ENCODE measurements around the gene MTG1.
"Not testable (repeated sequence)": the region's sequence is repeated elsewhere in the genome, so short reads cannot be mapped to it uniquely, and the experiment has no call there.

The MTG1 gene

DNA sequence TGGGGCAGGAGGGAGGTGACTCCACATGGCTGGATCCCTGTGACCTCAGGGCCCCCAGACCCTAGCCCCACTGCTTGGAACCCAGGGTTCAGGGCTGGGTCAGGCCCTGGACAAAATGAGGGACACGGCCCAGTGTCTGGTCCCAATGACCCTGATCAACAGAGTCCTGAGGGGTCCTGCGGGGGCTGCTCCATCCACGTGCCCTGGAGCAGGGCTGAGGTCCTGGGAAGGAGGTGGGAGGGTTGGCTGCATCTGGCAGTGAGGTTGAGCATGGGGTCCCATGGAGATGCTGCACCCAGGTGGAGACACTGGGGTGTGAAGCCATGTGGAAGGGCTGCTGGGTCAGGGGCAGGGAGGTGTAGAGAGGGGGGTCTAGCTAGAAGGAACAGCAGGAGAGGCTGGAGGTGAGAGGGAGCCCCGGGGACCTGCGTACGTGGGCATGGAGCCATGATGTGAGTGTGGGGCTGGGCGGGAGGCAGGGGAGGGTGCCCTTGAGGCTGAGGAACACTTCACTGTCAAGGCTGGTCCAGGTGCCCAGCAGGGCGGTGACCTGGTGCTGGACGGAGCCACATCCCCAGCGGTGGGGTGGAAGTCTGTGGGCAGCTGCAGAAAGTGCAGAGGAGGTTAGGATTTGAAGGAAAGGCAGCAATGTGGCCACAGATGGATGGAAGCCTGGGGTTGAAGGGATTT lies 60.4 kb downstream of the MTG1 start:
- DNase-seq: no peak

DNA sequence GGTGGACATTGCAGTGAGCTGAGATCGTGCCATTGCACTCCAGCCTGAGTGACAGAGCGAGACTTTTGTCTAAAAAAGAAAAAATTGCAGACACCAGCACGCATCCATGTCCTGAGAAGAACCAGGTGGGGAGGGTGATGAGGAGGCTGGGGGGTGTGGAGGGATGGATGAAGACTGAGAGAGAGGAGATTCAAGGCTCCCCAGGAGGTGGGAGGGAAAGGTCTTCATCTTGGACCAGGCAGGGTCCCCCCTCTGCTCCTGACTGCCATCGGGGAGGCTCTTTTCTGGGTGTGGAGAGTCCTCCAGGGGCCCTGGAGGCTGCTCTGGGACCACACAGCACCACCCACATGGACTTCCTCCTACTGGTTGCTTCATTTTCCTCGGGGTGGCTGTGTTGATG lies 61.2 kb downstream of the MTG1 start:
- no peak for DNase-seq

DNA sequence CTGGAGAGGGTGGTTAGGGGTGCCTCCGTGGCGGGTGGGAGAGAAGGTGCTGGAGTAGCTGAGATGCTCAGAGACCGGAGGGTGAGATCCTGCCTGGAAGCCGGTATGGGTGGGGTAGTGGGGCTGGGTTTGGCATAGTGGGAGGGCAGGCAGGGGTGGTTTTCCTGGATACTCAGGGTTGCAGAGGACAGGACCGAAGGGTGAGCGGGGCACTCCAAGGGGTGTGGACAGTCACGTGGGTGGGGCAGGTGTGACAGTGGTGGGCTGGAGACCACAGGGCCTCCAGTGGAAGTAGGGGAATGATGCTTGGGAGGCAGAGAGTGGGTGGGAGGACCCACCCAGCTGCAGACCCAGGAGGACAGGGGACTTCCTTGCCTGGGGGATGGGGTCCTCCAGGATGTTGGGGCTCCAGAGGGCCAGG lies 61.7 kb downstream of the MTG1 start:
- no peak for DNase-seq

DNA sequence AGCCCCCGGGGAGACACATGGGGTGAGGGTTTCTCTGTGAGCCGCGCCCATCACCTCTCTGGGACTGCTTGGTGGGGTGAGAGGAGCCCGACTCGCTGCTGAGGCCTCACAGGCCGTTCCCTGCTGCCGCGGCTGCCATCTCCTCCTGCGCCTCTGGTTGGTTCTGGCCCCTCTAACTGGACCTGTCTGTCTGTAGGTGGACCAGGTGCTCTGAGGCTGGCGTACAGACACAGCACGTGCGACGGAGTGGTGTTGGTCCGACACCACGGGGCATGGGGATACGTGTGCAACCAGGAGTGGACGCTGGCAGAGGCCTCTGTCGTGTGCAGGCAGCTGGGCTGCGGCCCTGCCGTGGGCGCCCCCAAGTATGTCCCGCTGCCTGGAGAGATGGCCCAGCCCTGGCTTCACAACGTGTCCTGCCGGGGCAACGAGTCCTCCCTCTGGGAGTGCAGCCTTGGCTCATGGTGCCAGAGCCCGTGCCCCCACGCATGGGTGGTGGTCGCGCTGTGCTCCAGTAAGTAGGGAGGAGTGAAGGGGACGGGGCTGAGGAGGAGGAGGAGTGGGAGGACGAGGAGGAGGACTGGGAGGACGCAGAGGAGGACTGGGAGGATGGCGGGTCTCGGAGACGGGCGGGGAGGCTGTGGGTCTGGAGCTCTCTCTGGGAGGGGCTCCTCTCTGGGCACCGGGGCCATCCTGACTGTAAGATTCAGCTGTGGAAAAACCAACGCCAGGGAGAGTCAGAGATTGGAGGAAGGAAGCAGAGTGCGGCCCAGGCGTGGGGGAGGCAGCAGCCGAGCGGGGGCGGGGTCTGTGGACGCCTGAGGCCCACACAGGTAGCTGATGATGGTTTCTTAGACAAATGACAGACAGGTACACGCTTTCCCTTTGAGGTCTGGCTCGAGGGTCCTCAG lies 62.3 kb downstream of the MTG1 start:
- no peak for DNase-seq

DNA sequence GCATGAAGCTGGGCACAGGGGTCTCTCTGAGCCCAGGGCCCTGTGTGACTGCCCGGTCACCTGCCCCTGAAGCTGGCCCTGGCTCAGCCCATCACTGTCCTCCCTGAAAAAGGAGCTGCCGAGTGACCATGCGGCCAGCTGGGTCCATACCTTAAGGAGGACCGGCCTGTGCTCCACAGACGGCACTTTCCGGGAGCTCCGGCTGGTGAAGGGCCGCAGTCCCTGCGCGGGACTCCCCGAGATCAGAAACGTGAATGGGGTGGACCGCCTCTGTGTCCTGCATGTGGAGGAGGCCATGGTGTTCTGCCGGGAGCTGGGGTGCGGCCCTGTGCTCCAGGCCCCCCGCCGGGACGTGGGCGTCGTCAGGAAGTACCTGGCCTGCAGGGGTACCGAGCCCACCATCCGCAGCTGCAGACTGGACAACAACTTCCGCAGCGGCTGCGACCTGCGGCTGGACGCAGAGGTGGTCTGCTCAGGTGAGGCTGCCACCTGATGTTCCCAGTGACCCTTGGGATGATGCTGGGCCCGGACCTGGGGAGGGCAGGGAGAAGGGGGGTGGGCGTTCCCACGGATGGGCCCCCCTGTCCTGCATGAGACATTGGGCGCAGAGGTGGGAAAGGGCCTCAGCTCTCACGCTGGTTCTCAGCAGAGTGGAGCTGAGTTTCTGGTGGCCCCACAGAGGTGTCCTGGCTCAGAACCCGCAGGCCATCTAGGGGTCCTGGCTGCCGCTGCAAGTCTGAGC lies 63.3 kb downstream of the MTG1 start:
- no peak for DNase-seq

DNA sequence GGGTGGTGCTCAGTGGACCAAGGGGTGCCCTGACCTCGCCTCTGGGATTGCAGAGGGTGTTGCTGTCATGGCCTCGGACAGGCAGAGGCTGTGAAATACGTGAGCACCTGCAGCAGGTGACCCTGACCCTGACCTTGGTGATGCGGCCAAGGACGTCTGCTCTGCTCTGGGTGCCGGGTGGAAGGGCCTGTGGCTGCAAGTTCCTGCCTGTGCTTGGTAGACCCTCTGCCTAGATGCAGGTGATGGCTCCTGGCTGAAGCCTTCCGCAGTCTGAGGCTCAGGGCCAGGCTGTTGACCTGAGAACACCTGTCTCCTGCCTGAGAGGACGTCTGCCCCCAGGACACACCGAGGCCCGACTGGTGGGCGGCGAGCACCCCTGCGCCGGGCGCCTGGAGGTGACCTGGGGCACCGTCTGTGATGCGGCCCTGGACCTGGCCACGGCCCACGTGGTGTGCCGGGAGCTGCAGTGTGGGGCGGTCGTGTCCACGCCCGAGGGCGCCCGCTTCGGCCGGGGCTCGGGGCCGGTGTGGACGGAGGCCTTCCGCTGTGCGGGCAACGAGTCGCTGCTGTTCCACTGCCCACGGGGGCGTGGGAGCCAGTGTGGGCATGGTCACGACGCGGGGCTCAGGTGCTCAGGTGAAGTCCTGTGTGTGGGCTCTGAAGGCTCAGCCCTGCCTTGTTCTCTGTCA lies 64.2 kb downstream of the MTG1 start:
- DNase-seq: no peak

DNA sequence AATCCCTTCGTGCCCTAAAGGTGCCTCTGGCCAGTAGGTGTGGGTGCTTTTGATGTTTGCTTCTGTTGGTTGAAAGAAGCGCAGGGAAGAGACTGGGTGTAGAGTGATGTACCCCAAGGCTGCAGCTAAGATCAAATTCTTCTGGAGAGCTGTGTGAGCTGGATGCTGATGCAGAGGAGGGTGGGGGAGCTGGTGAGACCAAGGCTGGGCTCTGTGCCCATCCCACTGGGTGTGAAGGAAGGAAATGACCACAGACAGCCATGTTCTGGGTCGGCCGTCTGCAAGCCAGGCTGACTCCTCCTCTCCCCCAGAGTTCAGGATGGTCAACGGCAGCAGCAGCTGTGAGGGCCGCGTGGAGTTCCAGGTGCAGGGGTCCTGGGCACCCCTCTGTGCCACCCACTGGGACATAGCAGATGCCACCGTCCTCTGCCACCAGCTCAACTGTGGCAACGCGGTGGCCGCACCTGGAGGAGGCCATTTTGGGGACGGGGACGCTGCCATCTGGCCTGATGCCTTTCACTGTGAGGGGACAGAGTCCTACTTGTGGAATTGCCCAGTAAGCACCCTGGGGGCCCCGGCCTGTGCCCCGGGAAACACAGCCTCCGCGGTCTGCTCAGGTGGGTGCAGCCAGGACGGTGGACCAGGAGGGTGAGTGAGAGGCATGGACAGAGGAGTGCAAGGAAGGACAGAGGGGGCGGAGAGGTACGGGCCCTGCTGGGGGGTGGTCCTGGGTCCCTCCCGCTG lies 64.9 kb downstream of the MTG1 start:
- DNase-seq: no peak

DNA sequence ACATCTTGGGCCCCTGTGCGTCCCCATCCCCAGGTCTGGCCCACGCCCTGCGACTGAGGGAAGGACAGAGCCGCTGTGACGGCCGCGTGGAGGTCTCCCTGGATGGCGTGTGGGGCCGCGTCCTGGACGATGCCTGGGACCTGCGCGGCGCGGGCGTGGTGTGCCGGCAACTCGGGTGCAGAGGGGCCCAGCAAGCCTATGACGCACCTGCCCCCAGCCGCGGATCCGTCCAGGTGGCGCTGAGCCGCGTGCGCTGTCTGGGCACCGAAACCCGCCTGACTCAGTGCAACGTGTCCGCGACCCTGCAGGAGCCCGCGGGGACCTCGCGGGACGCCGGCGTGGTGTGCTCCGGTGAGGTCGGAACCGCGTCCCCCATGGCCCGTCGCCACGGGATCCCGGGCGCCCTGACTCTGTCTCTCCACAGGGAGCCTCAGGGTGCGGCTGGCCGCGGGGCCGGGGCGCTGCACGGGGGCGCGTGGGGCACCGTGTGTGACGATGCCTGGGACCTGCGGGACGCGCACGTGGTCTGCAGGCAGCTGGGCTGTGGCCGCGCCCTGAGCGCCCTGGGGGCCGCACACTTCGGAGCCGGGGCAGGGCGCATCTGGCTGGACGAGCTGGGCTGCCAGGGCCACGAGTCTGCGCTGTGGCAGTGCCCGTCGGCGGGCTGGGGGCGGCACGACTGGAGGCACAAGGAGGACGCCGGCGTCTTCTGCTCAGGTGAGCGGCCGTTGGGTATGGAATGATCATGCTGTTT lies 65.7 kb downstream of the MTG1 start:
- no peak for DNase-seq

DNA sequence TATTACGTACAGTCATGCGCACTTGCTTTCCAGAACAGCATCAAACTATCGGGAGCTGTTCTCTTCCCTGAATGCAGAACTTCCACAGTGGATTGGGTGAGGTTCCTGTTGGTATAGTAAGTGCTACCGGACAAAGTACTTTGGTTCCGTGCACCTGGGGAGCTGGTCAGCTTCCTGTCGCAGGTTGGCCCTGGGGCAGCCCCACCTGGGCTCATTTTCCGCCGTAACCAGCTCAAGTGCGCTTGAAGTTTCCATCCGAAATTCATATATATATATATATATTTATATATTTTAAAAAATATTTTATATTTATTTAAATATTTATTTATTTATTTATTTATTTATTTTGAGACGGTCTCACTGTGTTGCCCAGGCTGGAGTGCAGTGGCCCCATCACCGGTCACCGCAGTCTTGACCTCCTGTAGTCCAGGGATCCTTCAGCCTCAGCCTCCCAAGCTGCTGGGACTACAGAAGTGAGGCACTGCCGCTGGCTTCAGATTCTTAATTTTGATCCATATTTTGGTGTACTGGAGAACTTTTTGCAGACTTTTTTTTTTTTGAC lies 66.3 kb downstream of the MTG1 start:
- no peak for DNase-seq

DNA sequence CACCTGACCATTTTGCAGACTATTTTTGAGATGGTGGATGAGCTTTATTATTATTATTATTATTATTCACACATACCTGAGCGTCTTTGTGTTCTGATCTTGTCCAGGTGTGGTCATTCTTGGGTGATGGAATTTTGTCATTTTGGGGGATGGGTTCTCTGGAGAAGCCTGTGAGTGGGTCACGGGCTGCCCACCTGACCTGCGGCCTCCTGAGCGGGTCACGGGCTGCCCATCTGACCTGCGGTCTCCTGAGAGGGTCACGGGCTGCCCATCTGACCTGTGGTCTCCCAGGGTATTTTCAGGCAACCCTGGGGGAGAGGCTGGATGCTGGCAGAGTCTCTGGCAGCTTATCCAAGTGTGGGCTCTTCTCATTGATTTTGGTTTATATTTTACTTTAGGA lies 67.1 kb downstream of the MTG1 start:
- DNase-seq: no peak

DNA sequence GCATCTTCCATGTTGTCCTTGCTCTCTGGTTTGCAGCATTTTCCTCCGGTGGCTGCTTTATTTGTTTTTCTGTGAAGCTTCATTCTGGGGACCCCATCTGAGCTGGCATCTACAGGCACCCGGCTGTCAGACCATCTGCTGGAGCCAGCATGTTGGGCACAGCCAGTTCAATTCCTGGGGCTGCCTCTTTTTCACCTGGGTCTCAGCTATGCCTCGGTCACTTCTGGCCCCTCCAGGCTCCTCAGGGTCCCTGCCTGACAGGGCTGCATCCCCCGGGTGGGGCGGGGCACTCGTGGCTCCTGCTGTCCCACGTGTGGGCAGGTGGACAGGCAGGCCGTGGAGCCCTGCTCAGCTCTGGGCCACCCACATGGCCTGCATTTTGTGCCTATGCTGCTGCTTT lies 67.9 kb downstream of the MTG1 start:
- DNase-seq: no peak

DNA sequence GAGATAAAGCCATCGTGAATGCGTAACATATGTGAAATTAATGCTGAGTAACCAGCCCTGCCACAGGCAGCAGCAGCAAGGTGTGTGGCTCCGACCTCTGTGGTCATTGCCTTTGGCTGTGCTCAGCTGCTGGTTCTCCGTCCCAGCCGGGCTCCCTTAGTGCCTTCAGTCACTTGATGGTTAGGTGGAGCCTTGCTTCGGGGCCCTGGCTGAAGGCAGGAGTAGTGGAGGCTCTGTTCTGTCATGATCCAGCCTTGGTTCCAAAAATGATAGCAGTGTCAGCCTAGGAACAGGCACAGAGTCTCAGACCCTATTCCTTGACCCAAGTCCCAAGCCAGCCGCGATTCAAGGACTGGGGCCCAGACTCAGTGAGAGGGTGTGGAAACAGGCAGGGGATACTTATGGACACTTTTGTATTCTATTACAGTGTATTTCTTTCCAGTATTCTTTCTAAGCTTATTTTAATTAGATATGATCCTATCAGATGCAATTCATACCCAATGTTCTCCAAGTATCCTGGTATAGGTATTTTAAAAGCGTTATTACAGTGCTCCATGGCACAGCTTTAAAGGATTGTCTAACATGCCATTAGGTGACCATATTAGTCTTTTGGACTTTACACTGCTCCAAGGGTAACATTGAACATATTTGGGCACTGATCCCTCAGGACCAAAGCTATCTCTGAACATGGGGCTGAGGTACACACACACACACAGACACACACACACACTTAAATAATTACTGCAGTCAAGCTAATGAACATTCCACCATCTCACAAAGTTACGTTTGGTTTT lies 68.8 kb downstream of the MTG1 start:
- no peak for DNase-seq

DNA sequence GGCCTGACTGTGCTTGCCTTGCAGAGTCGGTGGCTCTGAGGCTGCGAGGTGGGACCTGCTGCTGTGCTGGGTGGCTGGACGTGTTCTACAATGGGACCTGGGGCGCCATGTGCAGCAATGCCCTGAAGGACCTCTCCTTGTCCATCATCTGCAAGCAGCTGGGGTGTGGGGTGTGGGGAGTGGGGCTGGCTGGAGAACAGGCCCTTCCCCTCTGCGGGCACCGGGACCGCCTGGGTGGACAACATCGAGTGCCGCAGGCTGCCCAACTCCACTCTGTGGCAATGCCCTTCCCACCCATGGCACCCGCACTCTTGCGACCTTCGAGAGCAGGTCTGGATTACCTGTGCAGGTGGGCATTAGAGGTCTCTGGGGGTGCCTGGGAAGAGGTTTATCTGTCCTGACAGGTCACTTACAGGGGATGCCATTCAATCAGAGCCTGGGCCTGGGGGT lies 70.7 kb downstream of the MTG1 start:
- DNase-seq: no peak

DNA sequence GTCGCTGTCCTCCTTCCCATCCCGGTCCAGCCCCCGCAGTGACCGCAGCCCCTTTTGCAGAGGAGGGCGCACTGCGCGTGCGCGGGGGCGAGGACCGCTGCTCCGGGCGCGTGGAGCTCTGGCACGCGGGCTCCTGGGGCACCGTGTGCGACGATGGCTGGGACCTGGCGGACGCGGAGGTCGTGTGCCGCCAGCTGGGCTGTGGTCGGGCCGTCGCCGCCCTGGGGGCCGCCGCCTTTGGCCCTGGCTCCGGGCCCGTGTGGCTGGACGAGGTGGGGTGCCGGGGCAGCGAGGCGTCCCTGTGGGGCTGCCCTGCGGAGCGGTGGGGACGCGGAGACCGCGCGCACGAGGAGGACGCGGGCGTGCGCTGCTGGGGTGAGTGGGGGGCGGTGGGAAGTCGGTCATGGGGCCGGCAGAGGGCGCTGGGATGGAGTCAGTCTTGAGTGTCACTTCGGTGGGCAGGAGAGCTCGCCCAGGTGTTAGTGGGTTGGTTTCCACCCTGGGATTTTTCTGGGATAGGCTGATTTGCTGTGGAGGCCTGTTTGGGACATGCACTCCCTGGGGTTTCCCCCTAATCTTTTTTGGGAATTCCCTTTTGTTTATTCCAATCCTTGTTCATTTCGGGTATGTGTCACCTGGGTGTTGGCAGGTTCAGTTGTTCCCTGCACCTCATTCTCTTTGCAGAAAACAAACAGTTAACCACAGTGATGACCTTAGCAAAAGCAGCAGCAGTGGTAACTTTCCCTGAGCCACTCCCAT lies 71.4 kb downstream of the MTG1 start:
- no peak for DNase-seq

DNA sequence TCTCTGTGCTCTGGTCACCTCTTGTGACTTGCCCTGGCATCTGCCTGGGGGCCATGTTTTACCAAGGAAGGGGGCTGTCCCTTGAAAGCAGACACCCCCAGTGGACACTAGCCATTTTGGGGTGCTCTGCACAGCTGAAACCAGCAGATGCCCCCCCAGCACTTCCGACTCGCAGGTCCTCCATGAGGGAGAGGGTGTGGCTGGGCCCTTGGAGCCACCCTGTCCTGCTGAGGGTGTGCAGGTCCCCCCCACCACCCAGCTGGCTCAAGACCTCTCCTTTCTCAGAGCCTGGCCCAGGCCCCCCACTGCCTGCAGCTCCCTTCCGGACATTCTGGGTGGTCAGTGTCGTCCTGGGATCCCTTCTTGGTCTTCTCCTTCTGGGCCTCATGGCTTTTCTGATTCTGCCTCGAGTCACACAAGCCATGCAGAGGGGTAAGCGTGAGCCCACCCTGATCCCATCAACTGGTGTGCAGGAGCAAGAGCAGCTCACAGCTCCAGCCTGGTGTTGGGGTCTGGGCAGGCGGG lies 72.1 kb downstream of the MTG1 start:
- DNase-seq: no peak

DNA sequence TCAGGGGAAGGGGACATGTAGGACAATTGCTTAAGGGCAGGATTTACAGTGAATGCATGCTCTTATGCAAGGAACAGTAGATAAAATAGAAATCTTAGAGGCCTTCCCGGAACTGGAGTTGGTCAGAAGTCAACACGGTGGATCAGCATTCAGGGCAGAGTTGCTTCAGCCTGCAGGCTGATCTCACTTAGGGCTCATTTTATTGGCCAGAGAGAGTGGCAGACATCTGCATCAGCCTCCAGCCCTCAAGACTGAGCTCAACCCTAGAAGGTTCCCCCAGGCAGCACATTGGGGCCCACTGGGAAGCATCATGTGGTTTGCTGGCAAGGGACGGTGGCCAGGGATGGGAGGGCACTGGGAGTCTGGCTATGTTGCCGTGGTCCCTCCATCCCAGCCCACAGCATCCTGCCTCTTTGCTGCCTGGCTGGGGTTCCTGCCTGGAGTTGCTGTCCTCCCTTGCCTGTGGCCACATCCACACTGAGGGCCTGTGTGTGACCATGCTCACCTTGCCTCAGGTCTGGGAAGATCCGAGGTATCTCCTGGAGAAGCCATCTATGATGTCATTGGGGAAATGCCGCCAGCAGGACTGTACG lies 72.8 kb downstream of the MTG1 start:
- no peak for DNase-seq

DNA sequence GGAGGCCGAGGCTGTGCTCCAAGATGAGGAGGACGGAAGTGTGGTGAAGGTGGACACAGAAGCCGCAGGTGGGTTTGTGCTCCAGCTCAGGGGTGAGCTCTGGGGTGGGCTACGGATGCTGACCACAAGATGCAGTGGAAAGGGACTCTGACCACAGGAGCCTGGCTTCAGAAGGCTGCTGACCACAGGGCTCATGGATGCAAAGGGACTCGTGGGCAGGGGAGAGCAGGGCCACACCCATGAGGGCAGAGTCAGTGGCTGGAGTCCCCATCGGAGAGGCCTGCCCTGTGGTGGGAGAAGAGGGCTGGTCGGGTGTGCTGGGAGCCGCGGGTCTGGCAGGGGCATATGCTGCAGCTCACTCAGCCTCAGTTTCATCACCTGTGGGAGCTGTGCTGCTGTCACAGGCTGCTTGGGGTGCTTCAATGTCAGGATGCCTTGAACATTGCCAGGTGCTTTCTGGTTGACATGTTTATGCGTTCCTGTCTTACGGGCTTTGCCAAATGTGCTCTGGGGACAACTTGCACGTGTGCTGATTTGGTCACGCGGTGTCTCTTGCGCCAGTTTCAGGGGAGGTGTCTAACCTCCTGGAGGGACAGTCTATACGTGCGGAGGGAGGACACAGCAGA lies 73.4 kb downstream of the MTG1 start:
- DNase-seq: no peak

DNA sequence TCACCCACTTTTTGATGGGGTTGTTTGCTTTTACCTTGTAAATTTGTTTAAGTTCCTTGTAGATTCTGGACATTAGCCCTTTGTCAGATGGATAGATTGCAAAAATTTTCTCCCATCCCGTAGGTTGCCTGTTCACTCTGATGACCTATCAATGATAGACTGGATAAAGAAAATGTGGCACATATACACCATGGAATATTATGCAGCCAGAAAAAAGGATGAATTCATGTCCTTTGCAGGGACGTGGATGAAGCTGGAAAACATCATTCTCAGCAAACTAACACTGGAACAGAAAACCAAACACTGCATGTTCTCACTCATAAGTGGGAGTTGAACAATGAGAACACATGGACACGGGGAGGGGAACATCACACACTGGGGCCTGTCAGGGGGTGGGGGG lies 75.2 kb downstream of the MTG1 start:
- not testable (repeated sequence) for DNase-seq

Data from activated CD4-positive, CD25-positive, alpha-beta regulatory T cell treated with anti-CD3 and anti-CD28 coated beads, Interleukin-2, amount 50 U/mL, for 72 hours (primary cell).